BJ (cell line): ENCODE measurements around the gene AQP12B. TPM values are rescaled to one million over a fixed set of nuclear protein-coding genes. Genes with fewer than 3 reads are reported as not detected.

Experiments
- CTCF ChIA-PET: fragments of 350-600 bp; formaldehyde crosslinking; extraction: SDS; loops from one replicate; lab custom pipeline; 2021; ENCODE audit warnings: antibody characterized with exemption, inconsistent platforms; lab: Yijun Ruan, JAX
- POLR2A ChIA-PET: fragments of 300-600 bp; sonication (Branson Sonifier 250); formaldehyde crosslinking; extraction: SDS; loops from one replicate; lab custom pipeline; 2021; ENCODE audit warnings: antibody characterized with exemption; lab: Charles Lee
- DNase-seq: peaks from one replicate; pipeline ENCODE4 v3.0.0-alpha.2; 2011; ENCODE audit warnings: low read depth
- H3K27me3 ChIP-seq: 2 replicates; pipeline ENCODE4 v1.6.0; 2011; ENCODE audit warnings: low read length; ENCODE audit not compliant: control insufficient read depth, insufficient read depth
- H3K36me3 ChIP-seq: 2 replicates; pipeline ENCODE4 v1.5.1; 2011; ENCODE audit warnings: low read length; ENCODE audit not compliant: control insufficient read depth, insufficient read depth
- H3K4me3 ChIP-seq: 2 replicates; pipeline ENCODE4 v1.5.1; 2011; ENCODE audit warnings: low read depth, mild to moderate bottlenecking, control low read depth, low read length
- polyA plus RNA-seq: library from polyadenylated mRNA; depleted of rRNA; stranded (reverse); fragments of >200 nt; gene quantifications from 2 replicates; pipeline ENCODE4 v1.2.3, GENCODE V29; 2011
- TF ChIP-seq, protein P1 (sequence below): IDR thresholded peaks from 2 replicates; pipeline ENCODE4 v1.5.1; 2011; ENCODE audit warnings: low read depth, mild to moderate bottlenecking, control low read depth, inconsistent platforms, low read length, moderate library complexity; ENCODE audit not compliant: insufficient read depth

AQP12B gene
- polyA plus RNA-seq, 1 experiment = not detected

DNA sequence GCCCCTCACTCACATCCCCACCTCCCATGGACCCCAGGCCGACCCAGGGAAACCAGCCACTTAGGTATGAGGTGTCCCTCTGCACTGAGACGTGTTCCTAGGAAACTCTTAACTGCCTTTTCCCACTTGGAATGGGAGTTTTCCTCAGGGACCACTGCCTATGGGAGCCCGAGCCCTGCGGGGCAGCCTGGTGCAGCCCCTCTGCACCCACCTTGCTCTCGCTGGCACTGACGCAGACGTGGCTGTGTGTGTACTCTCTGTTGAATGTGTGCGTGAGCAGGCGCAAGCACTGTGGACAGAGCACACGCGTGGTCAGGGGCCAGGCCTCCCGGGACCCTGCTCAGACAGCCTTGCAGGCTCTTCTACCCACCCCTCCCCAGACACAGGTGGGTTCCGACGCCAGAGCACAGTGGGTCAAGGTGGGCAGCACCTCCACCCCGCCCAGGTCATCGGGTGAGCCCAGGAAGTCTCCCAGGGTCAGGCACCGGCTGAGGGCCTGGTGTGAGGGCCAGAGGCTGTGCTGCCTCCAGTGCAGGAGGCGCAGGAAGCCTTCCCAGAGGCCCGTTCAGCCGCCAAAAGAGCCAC is 39.0 kb upstream of the AQP12B start:
- ChIA-PET POLR2A (no interaction called here), CTCF (no interaction called here)
- Histone ChIP-seq H3K27me3 (no peaks in the 10 kb centered on the region), H3K4me3 (no peak overlapping the region), H3K36me3 (no peaks in the 10 kb centered on the region)
- DNase-seq = no peak
- TF ChIP-seq, protein P1, sequence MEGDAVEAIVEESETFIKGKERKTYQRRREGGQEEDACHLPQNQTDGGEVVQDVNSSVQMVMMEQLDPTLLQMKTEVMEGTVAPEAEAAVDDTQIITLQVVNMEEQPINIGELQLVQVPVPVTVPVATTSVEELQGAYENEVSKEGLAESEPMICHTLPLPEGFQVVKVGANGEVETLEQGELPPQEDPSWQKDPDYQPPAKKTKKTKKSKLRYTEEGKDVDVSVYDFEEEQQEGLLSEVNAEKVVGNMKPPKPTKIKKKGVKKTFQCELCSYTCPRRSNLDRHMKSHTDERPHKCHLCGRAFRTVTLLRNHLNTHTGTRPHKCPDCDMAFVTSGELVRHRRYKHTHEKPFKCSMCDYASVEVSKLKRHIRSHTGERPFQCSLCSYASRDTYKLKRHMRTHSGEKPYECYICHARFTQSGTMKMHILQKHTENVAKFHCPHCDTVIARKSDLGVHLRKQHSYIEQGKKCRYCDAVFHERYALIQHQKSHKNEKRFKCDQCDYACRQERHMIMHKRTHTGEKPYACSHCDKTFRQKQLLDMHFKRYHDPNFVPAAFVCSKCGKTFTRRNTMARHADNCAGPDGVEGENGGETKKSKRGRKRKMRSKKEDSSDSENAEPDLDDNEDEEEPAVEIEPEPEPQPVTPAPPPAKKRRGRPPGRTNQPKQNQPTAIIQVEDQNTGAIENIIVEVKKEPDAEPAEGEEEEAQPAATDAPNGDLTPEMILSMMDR = no peak

DNA sequence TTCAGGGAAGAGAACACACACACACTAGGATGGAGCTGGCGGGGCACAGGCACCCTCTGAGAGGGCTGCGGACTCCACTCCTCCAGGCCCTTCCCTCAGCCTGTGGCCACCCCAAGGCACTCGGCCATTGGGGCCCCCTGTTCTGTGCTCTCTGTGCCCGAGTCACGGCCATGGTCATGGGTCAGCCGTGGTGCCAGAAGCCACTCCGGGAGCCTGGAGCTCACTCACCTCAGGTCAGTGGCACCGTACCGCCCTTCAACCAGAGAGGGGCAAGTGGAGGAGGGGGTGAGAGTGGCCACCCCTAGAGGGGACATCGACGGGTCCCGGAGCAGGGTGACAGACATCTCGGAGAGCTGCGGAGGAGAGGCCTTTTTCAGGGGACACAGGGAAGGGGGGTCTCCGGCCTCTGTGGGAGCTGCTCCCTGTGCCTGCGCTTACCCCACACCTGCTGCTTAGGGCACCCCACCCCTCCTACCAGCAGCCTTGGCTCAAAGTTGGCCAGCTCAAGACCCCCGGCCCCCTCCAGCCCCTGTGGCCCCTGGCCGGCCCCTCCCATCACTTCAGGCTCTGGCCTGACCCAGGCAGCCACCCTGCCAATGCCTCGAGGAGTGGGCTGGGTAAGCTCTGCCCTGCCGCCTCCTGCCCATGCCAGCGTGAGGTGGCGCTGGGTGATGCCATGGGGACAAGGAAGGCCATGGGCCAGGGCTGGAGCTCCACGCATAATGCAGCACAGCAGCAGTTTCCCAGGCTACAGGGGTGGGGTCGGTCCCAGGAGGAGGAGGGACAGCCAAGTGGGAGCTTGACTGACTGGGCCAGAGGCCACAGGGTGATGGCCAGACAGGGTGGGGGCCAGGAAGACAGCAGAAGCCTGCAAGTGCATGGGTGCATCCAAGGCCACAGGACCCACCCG is 38.3 kb upstream of the AQP12B start:
- CTCF ChIA-PET = no interaction called here

DNA sequence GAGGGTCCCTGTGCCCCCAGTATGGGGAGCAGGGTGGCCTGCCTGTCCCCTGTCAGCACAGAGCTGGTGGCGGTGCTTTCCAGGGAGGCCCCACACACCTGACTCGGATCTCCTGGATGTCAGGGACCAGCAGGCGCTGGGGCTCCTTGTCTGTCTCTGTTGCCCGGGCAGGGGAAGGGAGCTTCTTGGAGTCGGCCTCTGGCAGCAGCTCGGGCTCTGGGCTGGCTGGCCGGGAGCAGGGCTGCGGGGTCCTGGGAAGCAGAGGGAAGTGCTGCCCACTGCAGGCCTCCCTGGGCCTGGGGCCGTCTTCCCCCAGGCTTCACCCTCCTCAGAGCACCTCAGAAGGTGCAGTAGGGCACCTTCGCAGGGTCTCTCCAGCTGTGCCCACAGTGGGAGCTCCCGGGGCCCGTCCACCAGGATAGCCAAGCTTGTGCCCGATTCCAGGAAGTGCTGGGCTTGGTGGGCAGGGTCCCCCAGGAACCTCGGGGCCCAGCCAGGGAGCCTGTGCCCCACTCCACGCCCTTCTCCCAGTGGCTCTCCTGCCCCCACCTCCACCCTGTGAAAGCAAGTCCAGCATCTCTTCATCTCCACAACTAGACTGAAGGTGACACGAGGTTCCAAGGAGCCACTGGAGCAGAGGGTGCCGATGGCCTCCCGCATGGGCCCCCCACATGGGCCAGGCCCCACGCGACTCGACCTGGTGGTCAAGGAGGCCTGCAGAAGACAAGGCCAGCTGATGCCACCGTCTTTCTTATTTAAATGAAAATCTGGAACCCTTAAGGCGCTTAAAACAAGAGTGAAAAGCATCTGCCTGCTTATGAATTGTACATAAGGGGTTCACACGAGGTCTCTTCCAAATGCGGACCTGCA is 37.2 kb upstream of the AQP12B start:
- TF ChIP-seq, protein P1 = no peak
- CTCF ChIA-PET = interaction anchor here (0.6 kb wide), 1 partner anchor 1399 kb away, joined by 3 read pairs; no protein-coding TSS in a partner anchor
- no peak for DNase-seq
- Histone ChIP-seq H3K36me3 (no peaks in the 10 kb centered on the region), H3K4me3 (no peak overlapping the region), H3K27me3 (no peaks in the 10 kb centered on the region; the same call in 1 of the 2 replicates)
- POLR2A ChIA-PET = no interaction called here

More for the DNA sequence above, 38.3 kb upstream of the AQP12B start:
- Histone ChIP-seq H3K36me3 (no peaks in the 10 kb centered on the region), H3K4me3 (no peak overlapping the region), H3K27me3 (no peaks in the 10 kb centered on the region)
- POLR2A ChIA-PET = interaction anchor here (0.6 kb wide), 1 partner anchor 10 kb away, joined by 11 read pairs; no protein-coding TSS in a partner anchor
- TF ChIP-seq, protein P1 = no peak
- DNase-seq = no peak

DNA sequence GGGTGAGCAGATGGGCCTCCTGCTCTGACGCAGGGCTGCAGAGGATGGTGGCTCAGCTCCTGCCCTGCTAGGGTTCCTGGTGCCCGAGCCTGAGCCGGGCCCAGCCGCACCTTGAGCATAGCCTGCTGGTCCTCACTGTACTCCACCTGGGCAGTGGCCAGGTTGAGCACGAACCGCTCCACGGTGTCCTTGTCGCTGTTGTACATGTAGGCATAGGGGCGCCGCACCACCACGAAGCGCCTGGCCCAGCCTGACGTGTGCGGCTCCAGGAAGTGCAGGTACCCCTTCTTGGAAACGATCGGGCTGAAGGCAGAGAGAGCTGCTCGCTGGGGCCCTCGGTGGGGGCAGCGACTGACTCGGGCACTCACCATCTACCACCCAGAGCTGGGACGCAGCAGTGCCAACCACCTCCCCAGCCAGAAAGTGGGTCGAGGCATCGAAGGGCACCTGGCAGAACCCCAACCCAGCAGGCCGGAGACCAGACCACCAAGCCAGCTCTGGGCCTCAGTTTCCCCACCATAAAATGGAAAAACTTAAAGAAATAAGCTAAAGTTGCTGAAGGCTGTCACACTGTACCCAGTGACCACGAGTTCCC is 36.3 kb upstream of the AQP12B start:
- Histone ChIP-seq H3K27me3 (no peaks in the 10 kb centered on the region; the same call in 1 of the 2 replicates), H3K36me3 (no peaks in the 10 kb centered on the region), H3K4me3 (no peak overlapping the region)
- ChIA-PET CTCF (no interaction called here), POLR2A (no interaction called here)
- TF ChIP-seq, protein P1 = no peak
- DNase-seq = no peak
